Stimulated activated CD8-positive, alpha-beta memory T cell treated with anti-CD3 and anti-CD28 coated beads, Interleukin-7, amount 100 ng/mL, for 48 hours (primary cell): ENCODE results near the gene JAKMIP2.
"Not testable (repeated sequence)": the region's sequence is repeated elsewhere in the genome, so short reads cannot be mapped to it uniquely, and the experiment has no call there.

Source experiments
- DNase-seq, 2 donors: peaks; one replicate each; pipeline ENCODE4 v3.0.0-alpha.2; 2020; ENCODE audit warnings: low read depth in 1 of 2; ENCODE audit errors: extremely low read depth in 1 of 2

Gene JAKMIP2

DNA sequence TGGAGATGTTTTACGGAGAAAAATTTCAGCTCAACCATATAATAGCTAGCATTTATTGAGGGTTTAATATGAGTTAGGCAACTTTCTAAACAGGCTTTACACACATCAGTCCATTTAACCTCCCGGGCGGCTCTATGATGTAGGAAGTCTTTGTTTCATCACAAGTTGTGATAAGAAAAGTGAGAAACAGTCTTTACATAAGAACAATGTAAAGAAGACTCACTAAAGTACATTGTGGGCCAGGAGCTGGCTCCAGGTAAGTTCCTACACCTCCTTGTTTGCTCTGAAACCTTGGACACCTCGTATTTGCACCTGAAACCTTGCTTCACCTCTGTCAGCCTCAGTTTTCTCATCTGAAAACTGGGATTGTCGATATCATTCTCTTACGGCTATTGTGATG is 116.1 kb downstream of the JAKMIP2 start:
- no peak for DNase-seq

DNA sequence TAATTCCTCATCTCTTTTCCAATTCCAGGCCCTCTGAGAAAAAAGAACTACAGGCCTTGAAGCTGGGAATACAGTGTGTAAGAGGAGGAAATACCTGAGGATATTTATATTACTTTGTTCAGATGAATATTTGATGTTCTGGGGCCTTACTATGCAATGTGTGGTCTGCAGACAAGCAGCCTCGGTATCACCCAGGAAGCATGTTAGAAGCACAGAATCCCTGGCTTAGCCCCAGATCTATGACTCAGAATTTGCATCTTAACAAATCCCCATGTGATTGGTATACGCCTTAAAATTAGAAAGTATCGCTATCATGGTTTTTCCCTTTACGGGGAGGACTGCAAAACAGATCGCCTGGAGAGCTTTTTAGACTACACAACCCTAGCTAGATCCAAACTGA is 121.0 kb downstream of the JAKMIP2 start:
- no peak for DNase-seq

DNA sequence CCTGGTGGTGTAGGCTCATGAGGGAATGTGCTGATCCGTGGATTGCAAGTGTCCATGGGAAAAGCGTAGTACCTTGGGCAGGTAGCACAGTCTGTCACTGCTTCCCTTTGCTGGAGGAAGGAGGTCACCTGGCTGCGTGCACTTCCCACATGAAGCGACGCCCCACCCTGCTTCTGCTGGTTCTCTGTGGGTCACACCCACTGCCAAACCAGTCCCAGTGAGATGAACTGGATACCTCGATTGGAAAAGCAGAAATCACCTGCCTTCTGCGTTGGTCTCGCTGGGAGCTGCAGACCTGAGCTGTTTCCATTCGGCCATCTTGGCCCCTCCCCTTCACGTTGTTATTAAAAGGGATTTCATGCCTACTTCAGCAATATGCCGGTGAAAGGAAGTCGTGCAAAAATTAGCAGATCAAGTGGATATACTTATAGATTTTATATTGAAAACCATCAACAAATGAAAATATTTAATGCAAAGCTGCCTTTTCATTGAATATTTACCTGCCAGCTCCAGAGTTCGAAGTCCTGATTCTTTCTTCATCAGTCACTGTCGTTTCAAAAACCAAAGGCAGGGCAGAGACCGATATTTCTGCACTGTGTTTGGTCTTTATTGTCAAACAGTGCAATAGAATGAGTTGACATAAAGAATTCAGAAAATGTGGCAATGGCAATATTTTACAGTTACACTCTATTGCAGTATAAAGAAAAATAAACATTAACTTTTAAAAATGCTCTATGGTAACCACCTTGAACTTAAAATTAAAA is 123.2 kb downstream of the JAKMIP2 start:
- DNase-seq: no peak

DNA sequence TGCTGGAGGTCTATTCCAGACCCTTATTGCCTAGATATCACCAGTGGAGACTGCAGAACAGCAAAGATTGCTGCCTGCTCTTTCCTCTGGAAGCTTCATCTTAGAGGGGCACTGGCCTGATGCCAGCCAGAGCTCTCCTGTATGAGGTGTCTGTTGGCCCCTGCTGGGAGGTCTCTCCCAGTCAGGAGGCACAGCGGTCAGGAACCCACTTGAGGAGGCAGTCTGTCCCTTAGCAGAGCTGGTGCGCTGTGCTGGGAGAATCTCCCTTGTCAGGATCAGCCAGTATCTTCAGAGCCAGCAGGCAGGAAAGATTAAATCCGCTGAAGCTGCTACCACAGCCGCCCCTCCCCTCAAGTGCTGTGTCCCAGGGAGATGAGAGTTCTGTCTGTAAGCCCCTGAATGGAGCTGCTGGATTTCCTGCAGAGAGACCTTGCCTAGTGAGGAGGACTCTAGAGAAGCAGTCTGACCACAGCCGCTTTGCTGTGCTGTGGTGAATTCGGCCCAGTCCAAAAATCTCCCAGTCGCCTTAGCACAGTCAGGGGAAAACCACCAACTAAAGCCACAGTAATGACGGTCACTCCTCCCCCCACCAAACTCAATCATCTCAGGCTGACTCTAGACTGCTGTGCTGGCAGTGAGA is 124.1 kb downstream of the JAKMIP2 start:
- no peak for DNase-seq

DNA sequence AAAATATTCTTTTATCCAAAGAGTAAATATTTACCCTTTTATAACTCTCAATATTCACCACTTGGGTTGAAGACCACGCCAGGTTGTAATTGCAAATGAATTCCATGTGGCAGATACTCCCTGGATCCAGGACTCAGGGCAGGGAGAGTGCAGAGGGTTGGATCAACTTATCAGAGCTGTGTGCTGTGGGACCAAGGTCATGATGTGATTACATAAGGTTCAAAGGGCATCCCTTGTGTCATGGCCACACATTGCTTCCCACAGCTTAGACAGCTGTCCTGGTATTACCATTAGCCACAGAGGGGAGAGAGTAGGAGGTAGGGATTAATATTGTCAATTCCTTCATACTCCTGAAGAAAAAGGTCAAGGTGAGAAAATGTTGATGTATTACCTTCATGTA is 133.9 kb downstream of the JAKMIP2 start:
- DNase-seq: no peak

DNA sequence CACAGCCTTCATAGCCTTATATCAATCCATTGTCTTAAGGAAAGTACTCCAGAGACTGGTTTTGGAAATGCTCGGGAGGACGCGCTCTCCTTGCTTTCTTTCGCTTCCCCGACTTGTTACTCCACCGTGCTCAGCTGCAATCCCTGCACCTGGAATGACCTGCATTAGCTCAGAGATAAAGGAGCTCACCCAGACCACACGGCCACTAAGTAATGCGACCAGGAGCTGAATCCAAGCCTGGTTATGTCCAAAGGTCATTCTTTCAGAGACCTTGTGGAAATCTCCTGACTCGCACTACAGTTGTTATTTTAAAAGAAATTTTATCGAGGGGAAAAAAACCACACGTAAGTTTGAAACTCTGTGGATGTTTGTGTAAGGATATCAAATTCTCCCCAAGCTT is 137.3 kb downstream of the JAKMIP2 start:
- DNase-seq: no peak

DNA sequence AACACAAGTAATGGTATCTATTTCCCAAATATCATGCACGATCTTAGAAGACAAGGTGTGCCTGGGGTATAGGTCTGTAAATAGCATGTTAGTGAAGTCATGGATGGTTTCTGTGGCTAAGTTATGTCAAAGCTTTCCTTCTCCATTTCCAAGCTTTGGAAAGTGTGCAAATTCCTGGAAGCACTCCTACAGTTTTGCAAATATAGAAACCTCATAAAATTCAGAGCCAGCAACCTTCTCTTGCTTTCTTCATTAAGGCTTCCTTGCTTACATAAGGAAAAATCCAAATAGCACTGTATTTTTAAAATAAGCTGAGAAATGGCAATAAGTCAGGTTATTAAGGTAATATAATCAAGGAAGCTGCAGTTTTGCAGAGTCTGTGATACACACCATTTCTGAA is 138.1 kb downstream of the JAKMIP2 start:
- no peak for DNase-seq

DNA sequence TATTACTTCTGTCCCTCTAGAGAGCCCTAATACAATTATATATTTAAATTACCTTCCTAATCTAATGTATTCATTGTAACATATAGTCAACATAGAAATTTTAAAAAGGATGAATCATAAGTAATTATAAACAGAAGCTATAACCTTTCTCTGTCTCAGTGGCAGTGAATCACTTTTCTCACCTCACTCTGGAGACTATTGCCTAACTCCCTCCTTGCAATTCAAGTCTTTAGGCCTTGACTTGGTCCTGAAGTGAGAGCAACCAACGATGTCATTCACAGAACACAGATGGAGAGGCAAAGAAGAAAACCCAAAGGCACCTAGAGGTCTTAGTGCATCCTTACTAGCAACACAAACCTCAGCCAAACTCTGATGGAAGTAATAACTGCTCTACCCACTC is 139.4 kb downstream of the JAKMIP2 start:
- no peak for DNase-seq

DNA sequence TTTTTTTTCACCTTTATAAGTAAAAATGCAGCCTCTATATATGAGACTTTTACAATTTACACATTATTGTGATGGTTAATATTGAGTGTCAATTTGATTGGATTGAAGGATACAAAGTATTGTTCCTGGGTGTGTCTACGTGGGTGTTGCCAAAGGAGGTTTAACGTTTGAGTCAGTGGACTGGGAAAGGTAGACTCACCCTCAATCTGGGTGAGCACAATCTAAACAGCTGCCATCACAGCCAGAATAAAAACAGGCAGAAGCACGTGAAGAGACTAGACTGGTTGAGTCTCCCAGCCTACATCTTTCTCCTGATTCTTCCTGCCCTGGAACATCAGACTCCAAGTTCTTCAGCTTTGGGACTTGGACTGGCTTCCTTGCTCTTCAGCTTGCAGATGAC is 139.9 kb downstream of the JAKMIP2 start:
- no peak for DNase-seq

DNA sequence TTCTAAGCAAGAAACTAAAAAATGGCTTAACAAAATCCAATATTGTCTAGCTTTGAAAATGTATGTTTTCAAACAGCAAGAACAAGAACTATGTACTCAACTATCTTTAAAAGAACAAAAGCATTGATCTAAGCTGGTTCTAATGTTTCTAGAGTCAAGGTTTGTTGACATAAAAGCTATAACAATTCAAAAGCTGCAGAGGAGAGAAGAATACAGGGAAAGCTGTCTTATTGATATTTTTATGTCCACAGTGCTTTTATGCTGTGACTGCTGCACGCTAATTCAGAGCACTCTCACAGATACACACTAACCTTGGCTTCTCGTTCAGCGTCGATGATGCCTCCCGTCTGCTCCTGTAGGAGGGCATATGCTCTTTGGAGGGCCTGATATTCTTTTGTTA is 143.2 kb downstream of the JAKMIP2 start:
- no peak for DNase-seq

DNA sequence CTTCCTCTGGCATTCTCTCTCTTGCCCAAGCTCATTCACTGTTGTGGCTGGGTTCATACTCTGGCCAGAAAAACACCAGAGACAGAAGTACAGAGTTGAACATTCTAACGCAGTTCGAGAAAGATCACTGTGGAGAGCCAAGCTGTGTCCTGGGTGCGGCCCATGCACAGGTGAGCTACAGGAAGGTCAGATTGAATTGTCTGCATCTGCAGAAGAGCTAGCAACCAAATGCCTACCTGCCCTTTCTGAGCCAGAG is 145.9 kb downstream of the JAKMIP2 start:
- DNase-seq: no peak

DNA sequence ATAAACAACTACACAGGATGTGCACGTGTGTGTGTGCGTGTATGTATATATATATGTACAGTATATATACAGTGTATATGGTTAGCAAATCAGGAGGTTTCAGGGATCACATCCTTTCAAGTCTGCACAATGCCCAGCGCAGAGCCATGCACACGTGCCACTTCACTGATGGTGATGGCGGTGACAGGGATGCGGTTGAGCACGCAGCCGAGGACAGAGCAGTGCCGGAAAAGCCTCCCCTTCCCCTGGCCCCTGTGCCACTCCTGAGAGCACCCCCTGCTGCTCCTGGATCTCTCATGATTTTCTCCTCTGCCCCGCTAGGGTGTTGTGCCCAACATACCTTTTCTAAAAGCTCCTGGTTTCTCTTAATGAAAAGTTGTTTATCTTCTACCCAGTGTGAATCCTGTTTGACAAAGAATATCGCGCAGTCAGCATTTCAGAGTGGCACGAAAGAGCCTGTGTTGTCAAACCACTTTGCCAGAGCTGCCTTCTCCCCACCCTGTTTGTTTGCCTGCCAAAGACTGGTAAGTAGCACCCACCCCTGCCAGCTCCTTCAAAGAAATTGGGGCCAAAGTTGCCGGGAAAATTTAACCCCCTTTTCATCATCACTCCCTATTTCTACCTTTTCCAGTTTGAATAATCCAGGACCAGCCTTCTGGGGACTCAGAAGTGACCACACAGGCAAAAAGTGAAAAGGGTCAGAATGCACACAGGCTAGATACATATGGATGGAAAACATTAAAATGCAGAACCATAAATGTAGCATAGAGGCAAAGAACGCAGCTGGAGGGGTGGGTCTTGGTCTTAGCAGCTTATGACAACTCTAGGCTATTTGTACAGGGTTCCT is 146.4 kb downstream of the JAKMIP2 start:
- no peak for DNase-seq

DNA sequence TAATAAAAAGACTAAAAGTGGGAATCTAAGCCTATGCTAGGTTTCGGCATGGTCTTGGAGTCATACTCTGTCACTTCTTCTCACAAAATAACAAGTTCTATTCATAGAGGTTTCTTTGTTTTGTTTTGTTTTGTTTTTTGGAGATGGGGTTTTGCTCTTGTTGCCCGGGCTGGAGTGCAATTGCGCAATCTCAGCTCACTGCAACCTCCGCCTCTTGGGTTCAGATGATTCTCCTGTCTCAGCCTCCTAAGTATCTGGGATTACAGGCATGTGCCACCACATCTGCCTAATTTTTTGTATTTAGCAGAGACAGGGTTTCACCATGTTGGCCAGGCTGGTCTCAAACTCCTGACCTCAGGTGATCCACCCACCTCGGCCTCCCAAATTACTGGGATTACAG is 147.1 kb downstream of the JAKMIP2 start:
- DNase-seq: not testable (repeated sequence)

DNA sequence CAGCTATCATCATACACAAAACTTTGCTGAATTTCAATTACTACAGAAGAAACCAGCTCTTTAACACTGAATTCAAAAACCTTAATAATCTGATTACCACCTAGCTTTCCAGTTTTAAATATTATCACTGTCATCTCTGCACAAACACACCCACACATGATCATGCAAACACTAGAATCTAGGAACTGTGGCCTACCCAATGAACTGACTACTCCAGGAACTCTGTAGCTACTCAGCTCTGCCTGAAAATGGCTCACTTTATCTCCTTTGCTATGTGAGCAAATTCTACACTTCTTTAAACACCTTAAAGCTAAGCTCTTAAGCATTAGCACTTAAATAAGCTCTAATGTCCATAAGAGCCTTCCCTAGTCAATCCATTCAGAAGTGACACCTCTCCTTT is 149.4 kb downstream of the JAKMIP2 start:
- DNase-seq: no peak

DNA sequence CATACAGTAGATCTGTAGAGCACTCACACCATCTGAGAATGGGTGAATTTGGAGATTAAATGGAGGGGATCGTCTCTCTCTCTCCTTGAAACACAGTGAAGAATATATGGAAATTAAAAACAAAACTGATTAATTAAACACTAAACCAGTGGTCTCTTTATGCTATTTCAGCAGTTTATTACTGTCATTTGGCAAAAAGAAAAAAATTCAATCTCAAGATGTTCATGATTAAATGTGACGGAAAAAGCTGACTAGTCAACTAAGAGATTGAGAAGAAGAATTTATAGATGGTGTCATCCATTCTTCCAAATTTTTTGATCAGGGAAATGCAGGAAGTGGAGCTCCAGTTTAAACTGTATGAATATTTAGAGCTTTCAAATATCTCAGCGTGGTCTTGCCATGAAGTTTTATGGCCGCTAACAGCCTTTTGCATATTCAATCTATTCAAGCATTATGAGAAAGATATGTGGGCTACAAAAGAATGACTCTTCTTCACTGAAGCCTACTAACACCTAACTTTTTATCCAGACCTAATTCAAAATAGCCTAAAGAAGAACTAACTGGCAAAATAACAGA is 151.0 kb downstream of the JAKMIP2 start:
- no peak for DNase-seq

DNA sequence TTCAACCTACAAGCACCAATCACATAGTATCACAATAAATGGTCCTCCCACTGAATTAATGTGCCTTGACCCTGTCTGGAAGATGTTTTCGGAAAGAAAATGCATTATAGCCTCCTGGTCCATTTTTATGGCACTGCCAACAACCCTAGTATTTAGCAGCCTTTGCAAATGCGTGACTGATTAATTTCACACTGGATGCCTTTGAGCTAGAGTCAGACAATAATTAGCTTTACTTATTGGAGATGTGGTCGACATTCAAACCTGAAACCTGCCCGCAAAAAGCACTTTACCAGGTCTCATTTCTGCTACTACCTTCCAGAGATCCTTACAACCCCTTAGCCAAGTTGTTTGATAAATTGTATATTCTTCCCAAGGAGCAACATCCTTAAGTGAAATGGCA is 153.3 kb downstream of the JAKMIP2 start:
- DNase-seq: no peak

DNA sequence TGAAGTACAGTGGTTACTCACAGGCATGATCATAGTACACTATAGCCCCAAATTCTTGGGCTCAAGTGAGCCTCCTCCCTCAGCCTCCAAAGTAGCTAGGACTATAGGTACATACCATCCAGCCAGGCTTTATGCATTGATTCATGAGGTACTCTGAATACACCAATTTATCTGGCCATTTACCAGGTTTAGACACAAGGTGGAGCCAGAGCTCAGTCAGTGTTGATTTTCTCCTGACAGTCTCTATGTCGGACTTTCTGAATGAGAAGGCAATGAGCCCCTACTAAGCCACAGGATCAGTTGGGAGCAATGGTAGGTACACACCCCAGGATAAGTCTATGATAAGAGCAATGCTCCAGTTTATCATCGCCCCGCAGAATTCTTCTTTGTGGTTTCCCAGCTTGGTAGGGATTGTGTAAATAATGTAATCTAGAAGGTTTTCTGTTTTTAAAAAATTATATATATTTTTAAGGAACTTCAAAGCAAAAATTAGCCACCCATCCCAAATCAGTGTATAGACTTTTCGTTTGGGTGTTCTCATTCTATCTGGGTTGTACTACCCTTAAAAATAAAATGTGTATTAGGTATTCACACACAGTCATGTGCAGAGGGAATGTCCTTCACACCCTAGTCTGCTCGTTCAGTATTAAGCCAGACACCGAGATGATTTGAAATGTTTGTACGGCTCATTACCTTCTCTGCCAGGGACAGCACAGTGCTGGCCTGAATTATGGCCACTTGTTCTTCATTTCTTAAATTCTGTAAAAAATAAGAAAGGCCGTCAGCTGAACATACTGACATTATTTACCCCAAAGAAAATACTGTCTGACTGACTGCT is 154.3 kb downstream of the JAKMIP2 start:
- DNase-seq: peak; percentile 10 to 20

DNA sequence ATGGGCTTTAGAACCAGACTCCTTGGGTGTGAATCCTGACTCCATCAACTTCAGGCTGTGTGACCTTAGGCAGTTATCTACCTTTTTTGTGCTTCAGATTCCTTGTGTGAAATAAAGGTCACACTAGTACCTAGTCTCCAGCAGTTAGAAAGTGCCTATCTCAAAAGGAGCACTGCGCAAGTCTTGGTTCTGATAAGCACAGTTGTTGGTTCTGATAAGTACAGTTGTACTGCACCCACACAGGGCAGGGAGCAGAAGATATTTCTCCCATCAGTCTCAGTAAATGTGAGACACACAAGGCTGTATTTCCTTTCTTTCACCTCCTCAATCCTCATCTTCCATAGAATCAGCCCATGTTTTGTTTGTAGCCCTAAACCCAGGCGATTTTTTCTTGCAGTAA is 156.1 kb downstream of the JAKMIP2 start:
- DNase-seq: no peak

DNA sequence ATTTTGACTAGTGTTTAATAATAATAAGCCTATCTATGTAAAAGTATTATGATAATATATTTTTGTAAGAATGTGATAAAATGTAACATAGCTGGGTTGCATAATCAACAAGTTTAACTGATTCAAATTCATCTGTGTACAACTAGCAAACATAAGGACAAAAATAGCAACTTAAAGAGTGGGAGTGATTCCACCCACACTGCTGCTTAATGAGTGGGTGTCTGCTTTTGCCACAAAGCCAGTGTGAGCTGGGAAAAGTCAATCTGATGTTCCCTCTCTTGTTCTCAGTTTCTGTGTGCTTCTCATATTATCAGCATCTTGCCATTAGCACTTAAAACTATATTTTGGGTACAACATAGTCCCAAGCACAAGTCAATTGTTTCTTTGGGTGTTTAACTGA is 161.5 kb downstream of the JAKMIP2 start:
- no peak for DNase-seq

DNA sequence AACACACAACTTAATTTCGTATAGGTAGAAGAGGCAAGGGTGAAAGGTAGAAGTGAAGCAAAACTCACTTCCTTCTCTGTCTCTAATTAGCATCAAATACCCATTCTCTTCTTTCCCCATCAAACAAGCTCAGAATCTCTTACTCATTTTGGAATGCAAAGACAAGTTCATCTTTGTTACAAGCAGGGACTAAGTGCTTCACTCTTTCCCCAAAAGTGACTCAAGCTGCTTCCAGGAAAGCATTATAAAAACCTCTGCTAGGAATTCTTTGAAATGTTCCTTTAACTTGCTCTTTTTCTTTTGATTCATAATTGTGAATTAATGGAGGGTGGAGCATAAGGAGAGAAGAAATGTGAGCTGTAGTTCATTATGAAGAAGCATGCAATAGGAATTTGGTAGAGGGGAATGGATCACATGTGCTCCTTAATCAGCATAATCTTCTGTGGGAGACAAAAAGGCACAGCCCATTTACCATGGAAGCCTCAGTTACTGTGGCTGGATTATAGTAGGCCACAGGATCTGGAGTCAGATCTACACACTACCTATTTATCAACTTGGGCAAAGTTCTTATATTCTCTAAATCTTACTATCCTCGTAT is 163.1 kb downstream of the JAKMIP2 start:
- DNase-seq: no peak
